ENCODE results near the gene KIF26A.

The KIF26A gene

DNA sequence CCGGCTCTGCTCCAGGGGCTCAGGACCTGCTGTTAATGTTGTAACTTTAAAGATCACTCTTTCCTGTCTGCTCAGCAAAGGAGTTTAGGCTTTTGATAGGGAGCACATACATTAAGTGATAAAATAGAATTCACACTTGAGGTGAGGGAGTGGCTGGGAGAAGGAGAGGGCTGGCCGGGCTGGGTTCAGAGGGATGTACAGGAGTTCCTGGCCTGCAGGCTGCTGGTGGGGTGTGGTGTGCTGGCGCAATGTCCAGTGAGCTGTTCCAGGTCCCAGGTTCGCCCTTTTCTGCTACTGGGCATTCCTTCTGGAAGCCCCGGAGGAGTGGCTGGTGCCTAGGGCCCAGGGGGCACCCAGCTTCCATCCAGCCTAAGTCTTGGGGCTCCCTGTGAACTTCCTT is 17.8 kb downstream of the KIF26A start:
- no peak for DNase-seq (ENCODE audit: low read depth in 1 of 2, low spot score in 1 of 2)

DNA sequence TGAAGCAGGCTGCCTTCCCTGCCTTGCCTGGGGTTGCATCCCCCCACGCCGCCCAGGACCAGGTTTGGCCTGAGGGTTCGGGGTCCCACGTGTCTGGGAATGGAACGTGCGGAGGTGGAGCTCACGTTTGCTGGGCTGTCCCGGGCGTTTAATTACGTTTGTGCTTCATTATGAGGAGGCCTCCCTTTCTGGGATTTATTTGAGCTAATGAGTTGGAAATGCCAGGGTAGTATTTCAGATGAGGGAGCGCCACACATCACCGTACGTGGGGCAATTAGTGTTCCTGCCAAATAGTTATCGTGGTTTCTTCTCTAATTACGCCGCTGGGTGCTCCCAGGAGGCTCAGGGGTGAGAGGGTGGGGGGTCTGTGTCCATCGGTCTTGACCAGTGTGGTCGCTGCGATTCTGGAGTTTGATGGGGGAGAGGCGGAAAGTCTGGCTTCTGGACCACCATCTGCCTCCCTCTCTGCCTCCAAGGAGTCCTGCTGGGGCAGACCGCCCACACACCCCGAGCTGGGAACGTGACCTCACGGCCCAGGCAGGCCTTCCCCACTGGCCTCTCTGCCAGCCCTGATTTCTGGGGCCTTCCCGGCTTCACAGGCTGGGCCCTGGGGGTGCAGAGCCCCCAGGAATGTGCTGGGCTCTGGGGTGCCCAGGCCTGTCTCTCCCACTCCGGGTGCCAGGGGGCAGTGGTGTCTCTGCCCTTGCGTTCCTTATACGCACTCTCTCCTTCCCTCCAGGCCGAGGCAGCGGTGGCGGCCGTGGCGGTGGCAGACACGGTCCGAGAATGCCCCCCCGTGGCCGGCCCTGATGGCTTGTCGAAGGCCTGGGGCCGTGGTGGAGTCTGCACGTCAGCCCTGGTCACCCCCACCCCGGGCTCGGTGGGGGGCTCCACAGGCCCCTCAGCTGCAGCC is 18.9 kb downstream of the KIF26A start:
- no peak for DNase-seq (ENCODE audit: low read depth in 1 of 2, low spot score in 1 of 2)

DNA sequence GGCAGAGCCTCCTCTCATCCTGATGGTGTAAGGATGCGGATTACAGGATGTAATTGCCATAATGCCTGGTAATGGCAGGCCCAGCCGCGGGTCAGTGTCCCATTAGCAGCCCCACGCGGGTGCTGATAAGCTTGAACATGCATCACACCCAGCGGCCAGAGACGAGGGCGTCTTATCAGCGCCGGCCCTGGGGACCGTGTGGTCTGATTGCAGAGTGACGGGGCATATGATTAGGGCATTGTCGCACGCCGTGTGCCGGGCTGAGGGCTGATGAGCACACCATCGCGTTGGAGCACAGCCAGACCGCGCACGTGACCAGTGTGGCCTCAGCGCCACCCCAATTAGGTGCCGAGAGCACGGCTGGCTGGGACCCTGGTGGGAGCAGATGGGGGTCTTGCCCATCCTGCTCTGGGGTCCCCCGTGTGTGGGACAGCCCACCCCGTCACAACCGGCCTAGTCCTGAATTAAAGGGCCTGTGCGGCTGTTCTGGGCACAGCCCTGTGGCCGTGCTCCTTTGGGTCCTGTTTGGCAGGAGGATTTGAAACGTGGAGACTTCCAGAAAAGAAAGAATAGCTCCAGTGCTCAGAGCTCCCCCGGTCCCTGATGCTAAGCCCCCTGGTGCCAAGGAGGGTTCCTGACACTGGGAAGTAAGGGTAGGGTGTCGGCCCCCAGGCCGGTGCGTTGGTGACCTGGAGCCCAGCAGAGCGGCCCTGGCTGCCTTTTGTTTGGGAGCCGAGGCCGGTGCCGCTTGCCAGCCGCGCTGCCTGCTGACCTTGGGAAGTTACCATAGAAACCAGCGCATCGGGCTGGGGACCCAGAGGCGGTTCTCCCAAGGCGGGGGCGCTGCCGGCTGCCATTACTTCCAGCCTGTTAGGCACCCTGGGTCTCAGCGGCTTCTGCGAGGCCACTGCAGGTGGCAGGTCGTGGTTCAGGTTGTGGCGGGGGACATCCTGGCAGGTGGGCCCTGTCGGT is 20.7 kb downstream of the KIF26A start:
- DNase-seq (ENCODE audit: low read depth in 1 of 2, low spot score in 1 of 2): no peak

DNA sequence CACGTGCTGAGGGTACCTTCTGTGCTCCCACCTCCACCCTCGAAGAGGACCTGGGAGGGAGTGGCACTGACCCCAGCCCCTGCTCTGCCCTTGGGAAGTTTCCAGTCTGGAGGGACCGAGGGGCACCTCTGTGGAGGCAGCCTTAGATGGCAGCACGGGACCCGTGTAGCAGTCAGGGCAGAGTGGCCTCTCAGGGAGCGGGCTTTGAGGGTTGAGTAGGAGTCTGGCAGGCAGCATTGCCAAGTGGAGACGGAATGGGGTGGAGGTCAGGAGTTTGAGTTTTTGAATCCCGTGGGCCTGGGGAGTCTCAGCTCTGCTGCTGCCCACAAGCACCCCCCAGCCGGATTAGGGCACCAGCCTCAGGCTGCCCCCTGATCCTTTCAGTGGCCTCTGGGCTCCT is 21.6 kb downstream of the KIF26A start:
- no peak for DNase-seq (ENCODE audit: low read depth in 1 of 2, low spot score in 1 of 2)

DNA sequence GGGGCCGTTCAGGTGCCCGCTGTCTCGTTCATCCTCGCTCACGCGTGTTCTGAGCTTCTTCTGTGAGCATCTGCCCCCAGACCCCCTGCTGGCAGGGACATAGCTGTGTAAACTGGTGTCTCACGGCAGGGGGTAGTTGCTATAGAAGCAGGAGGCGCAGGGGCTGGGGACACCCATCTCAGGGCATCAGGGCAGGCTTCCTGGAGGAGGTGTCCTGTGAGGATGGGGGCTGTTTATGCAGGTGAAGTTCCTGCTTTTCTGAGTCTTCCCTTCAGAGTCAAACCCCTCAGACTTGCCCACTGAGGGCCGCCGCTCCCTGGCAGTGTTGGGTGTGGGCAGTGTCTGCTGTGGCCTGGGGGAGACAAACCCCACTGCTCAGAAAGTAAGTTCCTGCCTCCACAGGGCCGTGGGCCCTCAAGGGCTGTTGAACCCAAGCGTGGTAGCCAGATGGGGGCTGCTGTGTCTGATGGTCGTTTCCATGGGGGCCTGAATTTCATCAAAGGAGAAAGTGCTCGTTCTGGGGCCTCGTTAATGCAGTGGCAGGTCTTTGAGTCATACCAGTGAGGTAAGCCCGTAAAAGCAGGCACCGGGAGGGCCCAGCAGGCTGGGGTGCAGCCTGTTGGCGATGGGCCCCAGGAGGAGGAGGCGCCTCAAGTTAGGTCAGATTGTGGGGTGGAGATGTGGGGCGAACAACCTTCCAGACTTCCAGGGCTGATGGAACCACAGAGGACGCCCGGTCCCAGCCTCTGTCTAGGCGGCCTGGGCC is 23.4 kb downstream of the KIF26A start:
- DNase-seq (ENCODE audit: low read depth in 1 of 2, low spot score in 1 of 2): no peak

DNA sequence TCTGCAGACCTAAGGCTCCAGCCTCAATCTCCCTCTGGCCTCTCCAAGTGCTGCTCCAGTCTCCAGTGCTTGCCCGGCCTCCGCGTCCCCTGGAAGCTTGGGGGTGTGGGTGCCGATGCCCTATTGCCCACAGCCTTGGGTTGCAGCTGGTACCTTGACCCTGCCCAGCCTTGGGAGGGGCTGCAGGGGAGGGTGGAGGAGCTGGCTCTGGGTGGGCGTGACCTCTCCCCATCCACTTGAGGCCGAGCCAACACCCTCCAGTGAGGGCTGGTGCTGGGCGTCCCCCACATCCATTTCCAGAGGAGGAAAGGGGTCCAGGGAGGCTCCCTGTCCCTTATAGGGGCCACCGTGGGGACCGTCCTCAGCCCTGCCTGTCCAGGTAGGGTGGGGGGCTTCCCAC is 24.1 kb downstream of the KIF26A start:
- no peak for DNase-seq (ENCODE audit: low read depth in 1 of 2, low spot score in 1 of 2)

DNA sequence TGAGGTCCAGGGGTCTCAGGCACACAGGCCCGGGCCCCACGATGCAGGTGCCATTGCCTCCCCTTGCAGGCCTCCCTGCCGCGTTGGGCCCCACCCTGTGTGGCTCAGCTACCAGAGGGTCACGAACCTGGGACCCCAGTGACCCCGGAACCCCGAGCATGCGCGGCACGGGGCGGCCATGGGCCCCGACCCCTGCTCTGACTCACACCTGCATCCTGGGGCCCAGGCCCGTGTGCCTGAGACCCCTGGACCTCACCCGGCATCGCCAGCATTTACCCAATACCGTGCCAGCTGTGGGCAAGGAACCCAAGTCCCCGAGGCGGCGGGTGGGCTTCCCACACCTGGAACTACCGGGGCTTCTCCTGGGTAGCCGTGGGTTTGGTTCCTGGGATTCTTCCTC is 25.2 kb downstream of the KIF26A start:
- no peak for DNase-seq (ENCODE audit: low read depth in 1 of 2, low spot score in 1 of 2)

DNA sequence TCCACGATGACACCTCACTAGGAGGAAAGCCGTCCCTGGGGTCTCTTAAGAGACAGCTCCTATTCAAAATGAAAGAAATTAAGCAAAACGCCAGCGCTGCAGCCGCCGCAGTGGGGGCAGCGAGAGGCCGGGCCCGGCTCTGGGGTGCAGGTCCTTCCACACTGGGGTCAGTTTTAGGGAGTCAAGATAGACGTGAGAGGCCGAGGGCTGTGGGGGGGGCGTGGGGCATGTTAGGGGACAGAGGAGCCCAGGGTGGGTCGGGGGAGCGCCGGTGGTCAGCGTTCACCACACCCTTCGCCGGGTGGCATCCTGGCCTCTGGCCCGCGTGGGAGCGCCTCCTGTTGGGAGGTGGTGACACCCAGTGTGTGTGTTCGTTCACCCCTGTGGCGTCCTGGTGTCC is 25.7 kb downstream of the KIF26A start:
- no peak for DNase-seq (ENCODE audit: low read depth in 1 of 2, low spot score in 1 of 2)

DNA sequence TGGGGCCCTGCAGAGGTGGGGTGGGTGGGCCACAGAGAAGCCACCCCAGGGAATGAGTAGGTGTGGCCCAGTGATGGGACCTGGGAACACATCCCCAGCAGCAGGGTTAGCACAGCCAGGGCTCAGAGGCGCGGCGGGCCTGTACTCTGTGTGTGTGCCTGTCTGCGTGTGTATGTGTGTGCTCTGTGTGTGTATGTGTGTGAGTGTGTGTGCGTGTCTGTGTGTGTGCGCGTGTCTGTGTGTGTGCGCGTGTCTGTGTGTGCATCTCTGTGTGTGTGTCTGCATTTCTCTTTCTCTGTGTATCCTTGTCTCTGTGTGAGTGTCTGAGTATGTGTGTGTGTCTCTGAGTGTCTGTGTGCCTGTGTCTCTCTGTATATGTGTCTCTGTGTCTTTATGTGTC is 26.1 kb downstream of the KIF26A start:
- DNase-seq (ENCODE audit: low read depth in 1 of 2, low spot score in 1 of 2): no peak

DNA sequence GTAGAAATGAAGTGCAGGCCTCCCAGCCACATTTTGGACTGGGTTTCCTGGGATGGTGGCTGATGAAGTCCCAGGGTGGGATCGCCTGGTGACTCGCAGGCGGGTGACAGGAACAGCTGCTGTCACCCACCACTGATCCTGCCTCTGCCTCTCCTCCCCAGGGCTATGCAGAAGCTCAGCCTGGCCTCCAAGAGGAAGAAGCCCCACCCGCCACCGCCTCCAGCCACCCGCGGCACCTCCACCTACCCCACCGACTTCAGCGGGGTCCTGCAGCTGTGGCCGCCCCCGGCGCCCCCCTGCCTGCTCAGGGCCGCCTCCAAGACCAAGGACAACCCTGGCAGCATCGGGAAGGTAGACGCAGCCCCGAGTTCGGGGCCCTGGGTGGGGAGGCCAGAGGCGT is 28.3 kb downstream of the KIF26A start:
- DNase-seq (ENCODE audit: low read depth in 1 of 2, low spot score in 1 of 2): no peak

DNA sequence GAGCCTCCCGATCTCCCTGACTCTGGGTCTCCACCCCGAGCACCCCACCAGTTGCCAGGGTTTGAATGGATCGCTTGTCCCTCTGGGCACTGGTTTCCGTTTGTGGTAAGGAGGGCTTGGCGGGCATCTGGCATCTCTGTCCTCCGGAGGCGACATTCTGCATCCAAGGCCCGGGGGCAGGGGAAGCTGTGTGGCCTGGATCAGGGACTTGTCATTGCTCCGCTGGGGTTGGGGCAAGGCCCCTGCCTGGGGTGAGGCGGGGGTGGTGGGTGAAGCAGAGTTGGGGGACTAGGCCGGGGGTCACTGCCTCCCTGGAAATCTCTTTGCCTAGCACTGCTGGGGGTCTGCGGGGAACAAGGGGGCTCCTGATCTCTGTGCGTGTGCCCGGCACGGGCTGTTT is 30.2 kb downstream of the KIF26A start:
- DNase-seq (ENCODE audit: low read depth in 1 of 2, low spot score in 1 of 2): no peak

DNA sequence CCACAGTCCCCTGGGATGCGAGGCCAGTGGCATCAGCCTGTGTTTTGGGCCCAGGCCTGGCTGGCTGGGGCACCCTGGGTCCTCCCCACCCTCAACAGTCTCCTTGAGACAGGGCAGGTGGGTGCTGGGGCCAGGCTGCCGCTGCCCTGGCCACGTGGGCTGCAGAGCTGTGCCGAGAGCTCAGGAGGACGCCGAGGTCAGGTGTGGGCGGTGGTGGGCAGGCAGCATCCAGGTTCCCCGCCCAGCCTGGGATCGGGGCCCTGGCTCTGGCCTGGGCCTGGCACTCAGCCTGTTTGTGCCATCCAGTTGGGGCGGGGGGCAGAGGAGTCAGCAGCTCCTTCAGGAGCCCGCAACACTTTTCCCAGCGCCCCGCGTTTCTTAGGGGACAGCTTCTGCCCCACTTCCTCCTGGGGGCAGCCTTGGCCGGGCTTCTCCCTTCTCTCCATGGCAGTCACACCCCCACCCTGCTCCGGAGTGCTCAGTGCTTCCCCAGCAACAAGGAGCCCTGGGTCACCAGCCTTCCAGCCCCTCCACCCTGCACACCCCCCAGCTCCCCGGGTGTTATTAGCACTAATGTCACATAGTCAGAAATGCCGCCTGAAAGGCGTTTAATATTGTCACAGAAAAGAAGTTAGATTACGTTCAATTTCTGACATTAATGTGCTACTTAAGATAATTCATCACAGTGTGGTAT is 30.8 kb downstream of the KIF26A start:
- no peak for DNase-seq (ENCODE audit: low read depth in 1 of 2, low spot score in 1 of 2)

DNA sequence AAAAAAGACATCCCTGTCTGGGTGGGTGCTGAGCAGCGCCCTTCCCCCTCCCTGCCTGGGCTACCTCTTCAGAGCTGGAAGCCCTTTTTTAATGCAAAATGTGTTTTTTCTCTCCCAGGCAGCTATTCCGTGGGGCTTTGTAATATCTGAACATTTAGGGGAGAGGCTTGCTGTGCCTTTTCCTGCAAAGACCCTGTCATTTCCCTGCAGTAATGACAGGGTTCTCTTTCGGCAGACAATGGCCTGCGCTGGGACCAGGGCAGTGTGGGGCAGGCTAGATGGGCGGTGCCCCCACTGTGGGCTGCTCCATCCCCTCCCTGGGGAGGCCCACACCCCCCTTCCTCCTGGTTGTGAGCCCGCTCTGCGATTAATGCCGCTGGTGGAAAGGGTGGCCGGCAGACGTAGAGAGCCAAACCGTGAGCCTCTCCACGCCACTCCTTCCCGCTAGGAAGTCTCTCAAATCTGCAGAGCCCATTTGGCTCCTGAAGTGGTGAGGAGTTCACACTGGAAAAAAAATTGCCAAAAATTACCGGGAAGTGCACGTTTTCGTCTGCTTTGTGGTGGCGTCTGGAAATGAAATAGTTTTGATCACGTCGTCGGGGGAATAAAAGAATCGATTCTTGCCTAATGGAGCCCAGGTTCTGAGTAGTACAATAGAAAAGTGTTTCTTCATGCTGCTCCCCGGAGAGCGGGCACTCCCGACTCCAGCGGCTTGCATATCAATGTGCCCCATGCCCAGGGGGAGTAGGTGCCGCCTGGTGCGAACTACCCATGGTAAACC is 31.5 kb downstream of the KIF26A start:
- DNase-seq (ENCODE audit: low read depth in 1 of 2, low spot score in 1 of 2): no peak

DNA sequence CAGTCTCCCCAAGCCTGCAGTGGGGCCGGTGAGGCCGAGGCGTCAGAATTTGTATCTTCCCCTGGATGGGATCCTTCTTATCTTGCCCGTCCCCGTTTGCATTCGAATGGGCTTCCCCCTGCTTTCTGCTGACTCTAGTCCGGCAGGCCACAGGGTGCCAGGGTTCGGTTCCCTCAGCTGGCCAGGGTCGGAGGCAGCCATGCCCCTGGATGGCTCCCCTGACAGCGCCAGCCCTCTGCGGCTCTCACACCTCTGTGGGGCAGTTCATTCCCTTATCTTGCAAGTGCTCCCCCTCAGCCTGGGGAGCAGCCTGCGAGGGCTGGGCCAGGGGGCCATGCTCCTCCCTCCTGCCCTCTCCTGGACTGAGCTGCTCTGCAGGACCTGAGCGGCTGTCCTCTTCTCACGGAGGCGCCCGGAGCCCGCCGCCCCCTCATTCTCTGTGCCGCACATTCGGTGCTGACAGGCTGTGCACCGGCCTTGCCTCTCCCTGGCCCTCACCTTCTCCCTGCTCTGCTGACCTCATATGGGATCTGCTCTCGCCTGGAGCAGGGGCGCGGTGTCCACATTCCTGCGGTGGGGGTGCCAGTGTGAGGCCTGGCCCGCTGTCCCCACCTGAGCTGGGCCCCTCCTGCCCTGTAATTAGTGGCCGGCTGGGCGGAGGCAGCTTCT is 32.8 kb downstream of the KIF26A start:
- no peak for DNase-seq (ENCODE audit: low read depth in 1 of 2, low spot score in 1 of 2)

DNA sequence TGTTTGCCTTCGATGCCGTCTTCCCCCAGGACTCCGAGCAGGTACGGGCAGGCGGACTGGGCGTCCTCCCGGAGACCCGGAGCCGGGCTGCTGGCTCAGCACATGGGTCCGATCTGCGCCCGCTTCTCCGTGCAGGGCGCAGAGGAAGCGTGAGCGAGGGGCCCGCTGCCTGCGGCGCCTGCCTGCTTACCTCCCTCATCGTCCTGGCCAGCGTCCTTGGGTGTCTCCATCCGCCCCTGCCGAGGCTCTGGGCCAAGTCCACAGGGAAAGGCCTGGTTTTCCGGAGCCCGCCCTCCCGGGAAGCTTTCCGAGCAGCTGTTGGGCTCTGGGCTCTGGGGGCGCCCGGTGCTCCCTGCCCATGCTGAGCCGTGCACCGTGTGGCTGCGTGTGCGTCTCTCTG is 33.5 kb downstream of the KIF26A start:
- no peak for DNase-seq (ENCODE audit: low read depth in 1 of 2, low spot score in 1 of 2)

DNA sequence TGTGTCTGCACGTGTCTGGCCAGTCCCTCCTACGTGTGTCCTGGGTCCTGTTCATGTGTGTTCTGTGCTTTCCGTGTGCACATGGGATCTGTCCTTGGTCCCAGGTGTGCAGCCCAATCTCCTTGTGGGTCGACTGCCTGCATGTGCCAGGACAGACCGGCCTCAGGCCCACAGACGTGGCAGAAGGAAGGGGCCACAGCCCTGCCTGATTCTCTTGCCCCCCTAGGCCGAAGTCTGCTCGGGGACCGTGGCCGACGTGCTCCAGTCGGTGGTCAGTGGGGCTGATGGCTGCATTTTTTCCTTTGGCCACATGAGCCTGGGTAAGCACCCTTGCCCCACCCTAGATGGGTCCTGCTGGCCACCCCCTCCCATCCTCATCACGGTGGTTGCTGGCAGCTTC is 34.0 kb downstream of the KIF26A start:
- DNase-seq (ENCODE audit: low read depth in 1 of 2, low spot score in 1 of 2): no peak

DNA sequence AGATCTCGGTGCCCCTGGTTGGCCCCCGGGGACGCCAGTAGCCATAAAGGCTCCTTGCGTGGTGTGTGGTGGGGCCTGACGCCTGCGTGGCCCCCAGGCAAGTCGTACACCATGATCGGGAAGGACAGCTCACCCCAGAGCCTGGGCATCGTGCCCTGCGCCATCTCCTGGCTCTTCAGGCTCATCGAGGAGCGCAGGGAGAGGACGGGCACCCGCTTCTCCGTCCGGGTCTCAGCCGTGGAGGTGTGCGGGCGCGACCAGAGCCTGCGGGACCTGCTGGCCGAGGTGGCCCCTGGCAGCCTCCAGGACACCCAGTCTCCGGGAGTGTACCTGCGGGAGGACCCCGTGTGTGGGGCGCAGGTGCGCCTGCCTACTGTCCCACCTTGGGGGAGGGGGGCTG is 34.5 kb downstream of the KIF26A start:
- no peak for DNase-seq (ENCODE audit: low read depth in 1 of 2, low spot score in 1 of 2)

DNA sequence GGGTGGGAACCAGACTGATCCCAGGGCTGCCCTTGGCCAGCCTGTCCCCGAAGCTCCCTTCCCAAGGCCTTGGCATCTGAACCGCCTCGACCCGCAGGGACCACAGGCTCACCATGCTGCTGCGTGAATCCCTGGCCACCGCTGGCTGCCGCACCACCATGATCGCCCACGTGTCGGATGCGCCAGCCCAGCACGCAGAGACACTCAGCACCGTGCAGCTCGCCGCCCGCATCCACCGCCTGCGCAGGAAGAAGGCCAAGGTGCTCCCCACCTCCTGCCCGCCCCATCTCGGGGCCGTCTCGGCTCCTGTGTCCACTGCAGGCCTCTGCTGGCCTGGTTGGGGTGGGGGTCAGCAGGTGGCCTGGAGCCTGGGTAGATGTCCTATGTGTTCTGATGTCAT is 35.7 kb downstream of the KIF26A start:
- no peak for DNase-seq (ENCODE audit: low read depth in 1 of 2, low spot score in 1 of 2)

DNA sequence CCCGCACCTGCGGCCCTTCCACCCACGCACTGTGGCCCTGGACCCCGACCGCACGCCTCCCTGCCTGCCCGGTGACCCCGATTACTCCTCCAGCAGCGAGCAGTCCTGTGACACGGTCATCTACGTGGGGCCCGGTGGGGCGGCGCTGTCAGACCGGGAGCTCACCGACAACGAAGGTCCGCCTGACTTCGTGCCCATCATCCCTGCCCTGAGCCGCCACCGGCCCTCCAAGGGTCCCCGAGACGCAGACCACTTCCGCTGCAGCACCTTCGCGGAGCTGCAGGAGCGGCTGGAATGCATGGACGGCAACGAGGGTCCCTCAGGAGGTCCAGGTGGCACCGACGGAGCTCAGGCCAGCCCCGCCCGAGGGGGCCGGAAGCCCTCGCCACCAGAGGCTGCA is 36.7 kb downstream of the KIF26A start:
- DNase-seq (ENCODE audit: low read depth in 1 of 2, low spot score in 1 of 2): no peak

Data from stimulated activated CD4-positive, alpha-beta T cell treated with anti-CD3 and anti-CD28 coated beads, Interleukin-15, amount 100 ng/mL, for 1 hour (primary cell).